Cardiac muscle cell (in vitro differentiated cells and primary cell): ENCODE measurements around the gene GCNT2. TPM values are rescaled to one million over a fixed set of nuclear protein-coding genes. Genes with fewer than 3 reads are reported as not detected.
A peak's percentile ranks its signal among the peaks of the same experiment; 100 is the strongest.
"Not testable (repeated sequence)": the region's sequence is repeated elsewhere in the genome, so short reads cannot be mapped to it uniquely, and the experiment has no call there.

Source experiments
- DNase-seq, 2 donors: peaks; one replicate each; pipeline versions ENCODE4 v3.0.0 to v3.0.0-alpha.2; 2010 to 2017; ENCODE audit warnings: low read depth in 1 of 2, low spot score in 1 of 2
- H3K27ac ChIP-seq: fragments of 200-600 bp; sonication (generic); 2 replicates; pipeline ENCODE4 v1.5.1; 2016
- H3K27me3 ChIP-seq: fragments of 200-600 bp; sonication (generic); 2 replicates; pipeline ENCODE4 v1.6.0; 2016; ENCODE audit warnings: control low read depth
- H3K36me3 ChIP-seq: fragments of 200-600 bp; sonication (generic); 2 replicates; pipeline ENCODE4 v1.5.1; 2016; ENCODE audit warnings: control low read depth
- H3K4me1 ChIP-seq: fragments of 200-600 bp; sonication (generic); 2 replicates; pipeline ENCODE4 v1.8.1; 2017; ENCODE audit warnings: low read depth, mild to moderate bottlenecking, mixed run types
- H3K4me3 ChIP-seq: fragments of 200-600 bp; sonication (generic); 2 replicates; pipeline ENCODE4 v1.5.1; 2016; ENCODE audit warnings: mild to moderate bottlenecking
- H3K9me3 ChIP-seq: fragments of 200-600 bp; sonication (generic); 2 replicates; pipeline ENCODE4 v1.5.1; 2017; ENCODE audit warnings: low read depth, mild to moderate bottlenecking, control low read depth
- polyA plus RNA-seq: library from polyadenylated mRNA; unstranded; fragments of >200 nt; fragmentation: Nextera tagmentation; extraction: Ambion mirVana; gene quantifications from 2 replicates; pipeline ENCODE4 v1.2.1, GENCODE V29; 2016
- total RNA-seq: library from RNA; depleted of rRNA; stranded (reverse); fragments of >200 nt; gene quantifications from 2 replicates; pipeline ENCODE4 v1.2.3, GENCODE V29; 2016
- TF ChIP-seq, protein P1 (sequence below): IDR thresholded peaks from 2 replicates; pipeline ENCODE4 v1.5.1; 2012; ENCODE audit warnings: low read depth, mild to moderate bottlenecking, low read length

GCNT2 gene
- total and polyA plus RNA-seq, 2 experiments from 2014 or later: 21.4 to 27.3 TPM

DNA sequence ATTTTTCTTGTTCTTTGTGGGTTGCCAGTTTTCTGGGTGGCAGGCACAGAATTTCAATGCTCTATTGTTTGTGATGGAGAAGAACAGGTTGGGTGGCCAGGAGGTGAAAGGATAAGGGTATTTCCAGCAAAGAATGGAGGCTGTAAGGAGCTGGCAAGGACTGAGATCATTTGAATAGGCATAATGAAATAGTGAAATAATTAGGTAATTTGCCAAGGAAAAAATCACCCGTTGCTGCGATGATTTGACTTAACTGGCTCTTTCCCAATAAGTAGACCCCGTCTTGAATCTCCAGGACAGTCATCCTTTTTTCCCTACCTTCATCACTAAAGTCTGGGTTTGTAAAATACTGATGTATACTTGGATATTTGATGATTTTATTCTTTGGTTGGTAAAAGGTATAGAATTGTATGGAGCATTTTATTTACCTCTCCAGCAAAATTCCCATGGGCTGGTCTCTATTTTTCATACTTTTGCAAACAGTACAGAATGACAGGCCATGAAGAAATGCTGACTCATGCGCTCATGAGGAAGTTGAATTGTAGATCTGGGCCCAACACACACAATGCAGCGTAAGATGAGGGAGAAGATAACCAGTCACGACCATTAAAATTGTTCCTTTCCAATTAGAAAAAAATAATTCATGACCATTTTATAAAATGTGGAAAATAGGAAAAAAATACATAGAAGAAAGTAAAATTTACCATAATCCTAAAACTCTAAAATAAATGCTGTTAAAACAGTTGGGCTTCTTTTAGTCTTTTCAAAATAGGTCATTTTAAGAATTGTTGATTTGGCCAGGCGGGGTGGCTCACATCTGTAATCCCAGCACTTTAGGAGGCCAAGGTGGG, 2.4 kb upstream of the GCNT2 start:
- Histone ChIP-seq H3K4me1 (peaks cover 26% of the 10 kb centered on the region), H3K36me3 (no peaks in the 10 kb centered on the region), H3K4me3 (no peak overlapping the region), H3K27me3 (no peaks in the 10 kb centered on the region), H3K9me3 (no peaks in the 10 kb centered on the region), H3K27ac (peak overlapping the region; percentile 8)
- TF ChIP-seq, protein P1, sequence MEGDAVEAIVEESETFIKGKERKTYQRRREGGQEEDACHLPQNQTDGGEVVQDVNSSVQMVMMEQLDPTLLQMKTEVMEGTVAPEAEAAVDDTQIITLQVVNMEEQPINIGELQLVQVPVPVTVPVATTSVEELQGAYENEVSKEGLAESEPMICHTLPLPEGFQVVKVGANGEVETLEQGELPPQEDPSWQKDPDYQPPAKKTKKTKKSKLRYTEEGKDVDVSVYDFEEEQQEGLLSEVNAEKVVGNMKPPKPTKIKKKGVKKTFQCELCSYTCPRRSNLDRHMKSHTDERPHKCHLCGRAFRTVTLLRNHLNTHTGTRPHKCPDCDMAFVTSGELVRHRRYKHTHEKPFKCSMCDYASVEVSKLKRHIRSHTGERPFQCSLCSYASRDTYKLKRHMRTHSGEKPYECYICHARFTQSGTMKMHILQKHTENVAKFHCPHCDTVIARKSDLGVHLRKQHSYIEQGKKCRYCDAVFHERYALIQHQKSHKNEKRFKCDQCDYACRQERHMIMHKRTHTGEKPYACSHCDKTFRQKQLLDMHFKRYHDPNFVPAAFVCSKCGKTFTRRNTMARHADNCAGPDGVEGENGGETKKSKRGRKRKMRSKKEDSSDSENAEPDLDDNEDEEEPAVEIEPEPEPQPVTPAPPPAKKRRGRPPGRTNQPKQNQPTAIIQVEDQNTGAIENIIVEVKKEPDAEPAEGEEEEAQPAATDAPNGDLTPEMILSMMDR: no peak
- peak in 1 of 2 donors; percentile 40 for DNase-seq

DNA sequence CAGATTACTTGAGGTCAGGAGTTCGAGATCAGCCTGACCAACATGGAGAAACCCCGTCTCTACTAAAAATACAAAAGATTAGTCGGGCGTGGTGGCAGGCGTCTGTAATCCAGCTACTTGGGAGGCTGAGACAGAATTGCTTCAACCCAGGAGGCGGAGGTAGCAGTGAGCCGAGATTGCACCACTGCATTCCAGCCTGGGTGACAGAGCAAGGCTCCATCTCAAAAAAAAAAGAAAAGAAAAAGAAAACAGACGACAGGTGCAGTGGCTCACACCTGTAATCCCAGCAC, 1.8 kb upstream of the GCNT2 start:
- not testable (repeated sequence) for H3K9me3 ChIP-seq, H3K4me3 ChIP-seq, H3K27me3 ChIP-seq, H3K27ac ChIP-seq, DNase-seq, H3K36me3 ChIP-seq
- H3K4me1 ChIP-seq: peaks cover 26% of the 10 kb centered on the region

DNA sequence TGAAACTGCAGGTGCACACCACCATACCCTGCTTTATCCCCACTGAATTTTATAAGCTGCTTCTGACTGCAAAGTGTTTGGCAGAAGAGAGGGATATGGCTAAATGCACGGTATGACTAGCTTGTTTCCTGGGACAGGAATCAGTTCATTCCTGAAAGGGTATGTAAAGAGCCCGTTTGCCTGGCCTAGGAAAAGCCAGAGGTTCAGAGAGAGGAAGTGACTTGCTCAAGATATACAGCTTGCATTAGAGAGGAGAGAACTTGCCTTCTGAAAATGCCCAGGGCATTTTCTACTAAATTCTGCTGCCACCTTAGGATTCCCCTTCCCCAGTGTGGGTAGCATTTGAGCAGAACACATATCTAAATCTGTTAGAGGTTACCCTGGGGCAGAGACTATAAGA, 683 bp upstream of the GCNT2 start:
- Histone ChIP-seq H3K27ac (peak overlapping the region; percentile 98), H3K9me3 (no peaks in the 10 kb centered on the region), H3K27me3 (no peaks in the 10 kb centered on the region), H3K36me3 (no peaks in the 10 kb centered on the region), H3K4me1 (peaks cover 26% of the 10 kb centered on the region), H3K4me3 (peak overlapping the region; percentile 1)
- TF ChIP-seq, protein P1: no peak
- peak in 1 of 2 donors; percentile 14 for DNase-seq

DNA sequence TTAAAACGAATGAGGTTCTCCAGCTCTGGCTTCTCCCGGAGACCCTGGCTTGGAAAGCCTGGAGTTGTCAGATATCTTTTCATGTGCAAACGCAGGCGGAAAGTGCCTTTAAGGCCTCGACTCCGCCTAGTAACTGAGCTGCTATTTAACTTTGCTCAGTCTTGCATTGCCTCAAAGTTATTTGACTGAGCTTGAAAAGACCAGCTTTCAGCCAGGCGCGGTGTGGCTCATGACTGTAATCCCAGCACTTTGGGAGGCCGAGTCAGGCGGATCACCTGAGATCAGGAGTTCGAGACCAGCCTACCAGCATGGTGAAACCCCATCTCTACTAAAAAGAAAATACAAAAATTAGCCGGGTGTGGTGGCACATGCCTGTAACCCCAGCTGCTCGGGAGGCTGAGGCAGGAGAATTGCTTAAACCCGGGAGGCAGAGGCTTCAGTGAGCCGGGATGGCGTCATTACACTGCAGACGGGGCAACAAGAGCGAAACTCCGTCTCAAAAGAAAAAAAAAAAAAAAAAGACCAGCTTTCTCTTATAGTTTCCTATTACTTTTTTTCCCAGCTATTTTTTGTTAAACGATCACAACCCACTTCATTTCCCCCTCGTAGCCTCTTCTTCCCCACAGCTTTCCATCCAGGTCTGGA, 1.9 kb downstream of the GCNT2 start:
- Histone ChIP-seq H3K4me1 (peaks cover 26% of the 10 kb centered on the region), H3K27me3 (no peaks in the 10 kb centered on the region), H3K9me3 (no peaks in the 10 kb centered on the region), H3K4me3 (peak overlapping the region; percentile 21), H3K27ac (peak overlapping the region; percentile 98), H3K36me3 (no peaks in the 10 kb centered on the region)
- TF ChIP-seq, protein P1: no peak
- DNase-seq: peak in 1 of 2 donors; percentile 49

DNA sequence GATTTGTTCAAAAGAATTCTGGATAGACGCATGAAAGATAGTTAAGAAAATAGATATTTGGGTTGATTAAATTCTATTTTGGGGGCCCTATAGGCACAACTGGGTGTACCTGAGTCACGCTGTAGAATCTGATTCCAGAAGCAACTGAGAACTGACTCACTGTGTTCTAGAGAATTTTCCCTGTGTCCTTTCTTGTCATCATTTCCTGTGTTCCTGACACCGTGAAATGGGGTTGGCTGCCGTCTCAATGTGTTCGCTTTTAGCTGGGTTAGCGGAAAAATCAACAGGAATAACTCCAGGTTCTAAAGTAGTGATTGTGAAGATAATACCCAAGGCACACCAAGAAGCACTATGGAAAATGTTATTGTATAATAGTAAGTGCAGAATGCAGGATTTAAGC, 5.0 kb downstream of the GCNT2 start:
- Histone ChIP-seq H3K27ac (no peak overlapping the region), H3K9me3 (no peaks in the 10 kb centered on the region), H3K4me1 (peaks cover 21% of the 10 kb centered on the region), H3K4me3 (no peak overlapping the region), H3K27me3 (no peaks in the 10 kb centered on the region), H3K36me3 (no peaks in the 10 kb centered on the region)
- no peak for DNase-seq
- TF ChIP-seq, protein P1: no peak
